NCI-H345 treated with DMSO at 0.1 percent for 48 hours (cell line): ENCODE measurements around the gene RGS11.
"Not testable (repeated sequence)": the region's sequence is repeated elsewhere in the genome, so short reads cannot be mapped to it uniquely, and the experiment has no call there.

ENCODE experiments used
- DNase-seq: peaks from one replicate; lab custom pipeline; 2025; ENCODE audit not compliant: unreplicated experiment; lab: John Stamatoyannopoulos, UW

RGS11 gene

GRCh38 chr16:264440-264951 lies 11.2 kb downstream of the RGS11 start:
- DNase-seq = no peak

GRCh38 chr16:263944-264343 lies 11.8 kb downstream of the RGS11 start:
- no peak for DNase-seq

GRCh38 chr16:263182-263774 lies 12.5 kb downstream of the RGS11 start:
- DNase-seq = no peak

GRCh38 chr16:262121-262745 lies 13.5 kb downstream of the RGS11 start:
- DNase-seq = no peak

GRCh38 chr16:261031-261691 lies 14.6 kb downstream of the RGS11 start:
- DNase-seq = no peak

- DNase-seq = no peak
Observed at GRCh38 chr16:260326-260725, 15.4 kb downstream of the RGS11 start.

- DNase-seq = no peak
Observed at GRCh38 chr16:259814-260253, 15.9 kb downstream of the RGS11 start.

- no peak for DNase-seq
Observed at GRCh38 chr16:259226-259625, 16.5 kb downstream of the RGS11 start.

- DNase-seq = not testable (repeated sequence)
Observed at GRCh38 chr16:258091-258490, 17.7 kb downstream of the RGS11 start.

- no peak for DNase-seq
Observed at GRCh38 chr16:255183-255582, 20.6 kb downstream of the RGS11 start.

GRCh38 chr16:254461-254860 lies 21.3 kb downstream of the RGS11 start:
- DNase-seq = no peak

GRCh38 chr16:253833-254232 lies 21.9 kb downstream of the RGS11 start:
- no peak for DNase-seq

GRCh38 chr16:252366-253337 lies 23.1 kb downstream of the RGS11 start:
- no peak for DNase-seq

- no peak for DNase-seq
Observed at GRCh38 chr16:249431-249830, 26.3 kb downstream of the RGS11 start.

GRCh38 chr16:247027-247426 lies 28.7 kb downstream of the RGS11 start:
- DNase-seq = no peak

GRCh38 chr16:245105-245504 lies 30.6 kb downstream of the RGS11 start:
- no peak for DNase-seq

GRCh38 chr16:243348-243747 lies 32.4 kb downstream of the RGS11 start:
- no peak for DNase-seq

GRCh38 chr16:242281-242680 lies 33.5 kb downstream of the RGS11 start:
- no peak for DNase-seq

- no peak for DNase-seq
Observed at GRCh38 chr16:240559-240958, 35.2 kb downstream of the RGS11 start.

- no peak for DNase-seq
Observed at GRCh38 chr16:239948-240277, 35.8 kb downstream of the RGS11 start.
